ENCODE results near the gene CHAC1.

The CHAC1 gene

DNA sequence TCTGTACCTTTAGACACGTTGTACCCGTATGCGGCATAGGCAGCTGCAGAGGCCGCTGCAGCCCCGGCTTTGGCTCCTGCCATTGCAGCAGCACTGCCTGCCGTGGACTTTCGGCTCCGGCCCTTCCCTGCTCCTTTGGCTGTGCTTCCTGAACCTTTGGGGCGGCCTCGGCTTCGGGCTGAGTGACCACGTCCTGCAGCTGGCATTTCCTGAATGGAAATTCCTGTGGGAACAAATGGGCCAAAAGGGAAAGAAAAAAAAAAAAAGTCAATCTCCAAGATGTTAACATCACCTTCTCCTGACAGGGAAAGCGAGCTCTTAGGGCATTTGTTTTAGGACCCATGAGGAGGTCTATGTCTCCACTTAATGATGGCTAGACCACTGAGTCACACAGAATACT, 29.6 kb downstream of the CHAC1 start:
- Histone ChIP-seq H3K36me3 (replicated peaks; ENCODE audit: insufficient read depth, low read length) (peaks cover 7% of the 10 kb centered on the region), H3K4me2 (ENCODE audit: low read depth, low read length) (no peak overlapping the region), H3K9me3 (replicated peaks; ENCODE audit: insufficient read depth, low read length) (no peaks in the 10 kb centered on the region), H3K4me3 (ENCODE audit: low read length) (no peak overlapping the region), H3K9ac (ENCODE audit: low read length) (no peak overlapping the region), H3K4me1 (ENCODE audit: low read length) (no peaks in the 10 kb centered on the region), H3K79me2 (ENCODE audit: low read length) (no peaks in the 10 kb centered on the region), H3K9me2 (replicated peaks; ENCODE audit: insufficient read depth, low read length) (no peaks in the 10 kb centered on the region), H4K20me1 (ENCODE audit: insufficient read depth, low read length) (no peaks in the 10 kb centered on the region), H3F3A (ENCODE audit: insufficient read depth, low read length) (no peaks in the 10 kb centered on the region), H2AFZ (ENCODE audit: low read length) (no peak overlapping the region), H3K27ac (ENCODE audit: low read length) (no peak overlapping the region), H3K27me3 (replicated peaks; ENCODE audit: insufficient read depth, low read length) (no peaks in the 10 kb centered on the region)
- TF ChIP-seq EZH2phosphoT487 (IDR thresholded peaks at IDR 0.05; ENCODE audit: low read length), result no peak
- TF ChIP-seq, protein P1, sequence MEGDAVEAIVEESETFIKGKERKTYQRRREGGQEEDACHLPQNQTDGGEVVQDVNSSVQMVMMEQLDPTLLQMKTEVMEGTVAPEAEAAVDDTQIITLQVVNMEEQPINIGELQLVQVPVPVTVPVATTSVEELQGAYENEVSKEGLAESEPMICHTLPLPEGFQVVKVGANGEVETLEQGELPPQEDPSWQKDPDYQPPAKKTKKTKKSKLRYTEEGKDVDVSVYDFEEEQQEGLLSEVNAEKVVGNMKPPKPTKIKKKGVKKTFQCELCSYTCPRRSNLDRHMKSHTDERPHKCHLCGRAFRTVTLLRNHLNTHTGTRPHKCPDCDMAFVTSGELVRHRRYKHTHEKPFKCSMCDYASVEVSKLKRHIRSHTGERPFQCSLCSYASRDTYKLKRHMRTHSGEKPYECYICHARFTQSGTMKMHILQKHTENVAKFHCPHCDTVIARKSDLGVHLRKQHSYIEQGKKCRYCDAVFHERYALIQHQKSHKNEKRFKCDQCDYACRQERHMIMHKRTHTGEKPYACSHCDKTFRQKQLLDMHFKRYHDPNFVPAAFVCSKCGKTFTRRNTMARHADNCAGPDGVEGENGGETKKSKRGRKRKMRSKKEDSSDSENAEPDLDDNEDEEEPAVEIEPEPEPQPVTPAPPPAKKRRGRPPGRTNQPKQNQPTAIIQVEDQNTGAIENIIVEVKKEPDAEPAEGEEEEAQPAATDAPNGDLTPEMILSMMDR (IDR thresholded peaks at IDR 0.05; ENCODE audit: low read length), result no peak
- no peak for TF ChIP-seq EZH2 (optimal IDR thresholded peaks at IDR 0.05; ENCODE audit: low read depth, low read length)
- DNase-seq, result no peak

DNA sequence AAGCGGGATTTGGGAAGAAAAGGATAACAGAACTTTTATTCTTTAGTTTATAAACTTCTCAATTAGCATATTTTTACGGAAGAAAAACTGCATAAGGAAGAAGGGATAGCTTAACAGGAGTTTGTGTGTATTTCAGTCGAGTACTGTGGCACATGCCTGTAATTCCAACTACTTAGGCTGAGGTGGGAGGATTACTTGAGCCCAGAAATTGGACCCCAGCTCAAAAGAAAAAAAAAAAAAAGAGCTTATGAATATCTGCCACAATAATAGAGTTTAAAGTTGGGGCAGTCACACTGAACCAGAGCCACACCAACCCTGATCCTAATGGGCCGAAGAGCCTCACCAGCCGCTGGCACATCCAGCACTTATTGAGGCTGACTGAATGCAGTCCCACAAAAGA, 31.1 kb downstream of the CHAC1 start:
- Histone ChIP-seq H3K27me3 (replicated peaks; ENCODE audit: insufficient read depth, low read length) (no peaks in the 10 kb centered on the region), H3K27ac (ENCODE audit: low read length) (no peak overlapping the region), H3F3A (ENCODE audit: insufficient read depth, low read length) (no peaks in the 10 kb centered on the region), H3K9me3 (replicated peaks; ENCODE audit: insufficient read depth, low read length) (no peaks in the 10 kb centered on the region), H3K4me3 (ENCODE audit: low read length) (no peak overlapping the region), H3K9ac (ENCODE audit: low read length) (no peak overlapping the region), H4K20me1 (ENCODE audit: insufficient read depth, low read length) (no peaks in the 10 kb centered on the region), H3K9me2 (replicated peaks; ENCODE audit: insufficient read depth, low read length) (no peaks in the 10 kb centered on the region), H3K4me1 (ENCODE audit: low read length) (no peaks in the 10 kb centered on the region), H3K36me3 (replicated peaks; ENCODE audit: insufficient read depth, low read length) (peaks cover 7% of the 10 kb centered on the region), H2AFZ (ENCODE audit: low read length) (no peak overlapping the region), H3K79me2 (ENCODE audit: low read length) (no peaks in the 10 kb centered on the region), H3K4me2 (ENCODE audit: low read depth, low read length) (no peak overlapping the region)
- DNase-seq, result no peak
- TF ChIP-seq EZH2phosphoT487 (IDR thresholded peaks at IDR 0.05; ENCODE audit: low read length) (no peak), EZH2 (optimal IDR thresholded peaks at IDR 0.05; ENCODE audit: low read depth, low read length) (no peak)
- TF ChIP-seq, protein P1 (IDR thresholded peaks at IDR 0.05; ENCODE audit: low read length), result no peak

DNA sequence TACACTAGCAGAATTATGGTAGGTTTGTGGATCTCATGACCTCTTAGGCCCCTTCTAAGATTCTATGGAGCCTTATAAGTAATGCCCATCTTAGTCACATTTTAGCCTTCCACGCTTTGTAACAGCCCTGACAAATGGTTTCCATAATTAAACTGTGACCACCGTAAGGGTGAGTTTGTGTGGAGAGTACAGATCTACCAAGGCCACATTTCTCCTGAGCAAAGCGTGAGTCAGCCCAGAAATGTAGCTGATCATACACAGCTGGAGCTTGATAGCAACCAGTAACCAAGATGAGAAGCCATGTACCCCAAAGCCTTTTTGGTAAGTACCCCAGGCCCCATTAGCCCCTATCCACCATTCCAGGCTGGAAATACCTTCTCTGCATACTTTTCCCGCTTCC, 31.7 kb downstream of the CHAC1 start:
- no peak overlapping the region for H3K9ac ChIP-seq (ENCODE audit: low read length)
- no peaks in the 10 kb centered on the region for H3K9me2 ChIP-seq (replicated peaks; ENCODE audit: insufficient read depth, low read length)
- H3K4me3 ChIP-seq (ENCODE audit: low read length), result no peak overlapping the region
- no peak for DNase-seq
- TF ChIP-seq EZH2phosphoT487 (IDR thresholded peaks at IDR 0.05; ENCODE audit: low read length), result no peak
- TF ChIP-seq, protein P1 (IDR thresholded peaks at IDR 0.05; ENCODE audit: low read length), result no peak
- no peak for TF ChIP-seq EZH2 (optimal IDR thresholded peaks at IDR 0.05; ENCODE audit: low read depth, low read length)
- no peak overlapping the region for H2AFZ ChIP-seq (ENCODE audit: low read length)
- H3K4me1 ChIP-seq (ENCODE audit: low read length), result no peaks in the 10 kb centered on the region
- no peaks in the 10 kb centered on the region for H3K9me3 ChIP-seq (replicated peaks; ENCODE audit: insufficient read depth, low read length)
- H3K79me2 ChIP-seq (ENCODE audit: low read length), result no peaks in the 10 kb centered on the region
- H3F3A ChIP-seq (ENCODE audit: insufficient read depth, low read length), result no peaks in the 10 kb centered on the region
- peaks cover 7% of the 10 kb centered on the region for H3K36me3 ChIP-seq (replicated peaks; ENCODE audit: insufficient read depth, low read length)
- H4K20me1 ChIP-seq (ENCODE audit: insufficient read depth, low read length), result no peaks in the 10 kb centered on the region
- no peak overlapping the region for H3K27ac ChIP-seq (ENCODE audit: low read length)
- H3K27me3 ChIP-seq (replicated peaks; ENCODE audit: insufficient read depth, low read length), result no peaks in the 10 kb centered on the region
- no peak overlapping the region for H3K4me2 ChIP-seq (ENCODE audit: low read depth, low read length)
